GM12878 (cell line): Measurements from ENCODE around the gene SHROOM2. TPM values are rescaled to one million over a fixed set of nuclear protein-coding genes. Genes with fewer than 3 reads are reported as not detected.
A peak's percentile ranks its signal among the peaks of the same experiment; 100 is the strongest.

ENCODE experiments used
- ATAC-seq: fragments of 200-7000 bp; cut with Tn5 transposase; 3 replicates; pipeline ENCODE4 v1.9.1; 2020; ENCODE audit warnings: mild to moderate bottlenecking, moderate library complexity
- BruUV-seq: library from RNA; stranded (reverse); fragments of 400-500 nt; replicated peaks from 2 replicates; lab custom pipeline; 2021; lab: Mats Ljungman, UMichigan
- CTCF ChIA-PET: fragments of 300-600 bp; sonication (Branson Sonifier 250); formaldehyde crosslinking; extraction: SDS; loops from one replicate; lab custom pipeline; 2021; ENCODE audit warnings: inconsistent platforms; lab: Yijun Ruan, JAX
- POLR2A ChIA-PET: fragments of 350-600 bp; formaldehyde crosslinking; extraction: SDS; loops from one replicate; lab custom pipeline; 2021; ENCODE audit warnings: inconsistent platforms; lab: Charles Lee
- RAD21 ChIA-PET: fragments of 300-600 bp; sonication (Branson Sonifier 250); formaldehyde crosslinking; loops from one replicate; lab custom pipeline; 2023; ENCODE audit warnings: antibody characterized with exemption; ENCODE audit not compliant: unreplicated experiment; lab: Charles Lee
- SMC1A ChIA-PET: fragments of 300-600 bp; sonication (Branson Sonifier 250); formaldehyde crosslinking; loops from one replicate; lab custom pipeline; 2023; ENCODE audit not compliant: unreplicated experiment, uncharacterized antibody; lab: Charles Lee
- DNase-seq: peaks from one replicate; pipeline ENCODE4 v3.0.0-alpha.2; 2011; ENCODE audit warnings: low read depth, low spot score
- FAIRE-seq: peaks from 3 replicates; lab custom pipeline; 2011; peaks lifted over from hg19 to GRCh38; lab: Jason Lieb, UNC
- H2AFZ ChIP-seq: 2 replicates; pipeline ENCODE4 v1.6.0; 2011; ENCODE audit warnings: low read depth, low read length, control low read depth; ENCODE audit not compliant: control insufficient read depth
- H3K27ac ChIP-seq: 2 replicates; pipeline ENCODE4 v1.5.1; 2011; ENCODE audit warnings: control low read depth; ENCODE audit not compliant: control insufficient read depth, insufficient read depth
- H3K27me3 ChIP-seq, 2 experiments: replicated peaks in 1 of 2; 2 replicates each; pipeline versions ENCODE4 v1.6.0 to v1.6.1; 2011; ENCODE audit warnings: low read length in 1 of 2; ENCODE audit not compliant: control insufficient read depth in 2 of 2, insufficient read depth in 2 of 2
- H3K36me3 ChIP-seq, 2 experiments: 2 replicates each; pipeline ENCODE4 v1.5.1; 2011; ENCODE audit warnings: low read length in 1 of 2; ENCODE audit not compliant: control insufficient read depth in 2 of 2, insufficient read depth in 2 of 2
- H3K4me1 ChIP-seq: 2 replicates; pipeline ENCODE4 v1.6.1; 2011; ENCODE audit warnings: mild to moderate bottlenecking, low read length, moderate library complexity, mixed read lengths; ENCODE audit not compliant: control insufficient read depth, insufficient read depth
- H3K4me2 ChIP-seq: 2 replicates; pipeline ENCODE4 v1.6.0; 2011; ENCODE audit warnings: control low read depth; ENCODE audit not compliant: control insufficient read depth, insufficient read depth
- H3K4me3 ChIP-seq: fragments of 200-600 bp; sonication (generic); 2 replicates; pipeline ENCODE4 v1.5.1; 2016
- H3K79me2 ChIP-seq: 2 replicates; pipeline ENCODE4 v1.6.0; 2011; ENCODE audit warnings: low read length; ENCODE audit not compliant: control insufficient read depth, insufficient read depth
- H3K9ac ChIP-seq: 2 replicates; pipeline ENCODE4 v1.8.0; 2011; ENCODE audit warnings: low read length, control low read depth, mixed read lengths; ENCODE audit not compliant: control insufficient read depth, insufficient read depth
- H3K9me3 ChIP-seq: replicated peaks from 3 replicates; pipeline ENCODE4 v1.5.1; 2011; ENCODE audit warnings: mild to moderate bottlenecking, low read length; ENCODE audit not compliant: control insufficient read depth, insufficient read depth
- H4K20me1 ChIP-seq: 2 replicates; pipeline ENCODE4 v1.6.0; 2011; ENCODE audit not compliant: control insufficient read depth, insufficient read depth
- ATF3 ChIP-seq: IDR thresholded peaks from 2 replicates; pipeline ENCODE4 v1.6.1; 2011; ENCODE audit warnings: low read depth, mild to moderate bottlenecking, low read length, moderate library complexity, borderline replicate concordance; ENCODE audit errors: extremely low read depth
- BHLHE40 ChIP-seq, 2 experiments: fragments of 450-650 bp in 1 of 2; IDR thresholded peaks; 2 replicates each; pipeline ENCODE4 v1.6.1; 2011 to 2017; ENCODE audit warnings: low read depth in 2 of 2, borderline replicate concordance in 1 of 2, improper control_type of control experiment in 1 of 2, low read length in 1 of 2, mild to moderate bottlenecking in 1 of 2
- CBX5 ChIP-seq: sonication (generic); IDR thresholded peaks from 2 replicates; pipeline ENCODE4 v1.6.1; 2016; ENCODE audit warnings: low read depth, moderate library complexity, mild to moderate bottlenecking, inconsistent platforms
- EED ChIP-seq: sonication (generic); IDR thresholded peaks from 2 replicates; pipeline ENCODE4 v1.6.1; 2016; ENCODE audit warnings: antibody characterized with exemption, low read depth
- FOXM1 ChIP-seq: IDR thresholded peaks from 2 replicates; pipeline ENCODE4 v1.6.1; 2012; ENCODE audit warnings: low read depth, mild to moderate bottlenecking, inconsistent platforms, low read length, moderate library complexity
- GATAD2B ChIP-seq: fragments of 450-650 bp; conservative IDR thresholded peaks from 2 replicates; pipeline ENCODE4 v1.6.1; 2017; ENCODE audit warnings: low read depth, mild to moderate bottlenecking, moderate library complexity
- IKZF1 ChIP-seq: fragments of 450-650 bp; conservative IDR thresholded peaks from 2 replicates; pipeline ENCODE4 v1.6.1; 2017; ENCODE audit warnings: antibody characterized with exemption, mild to moderate bottlenecking
- IKZF2 ChIP-seq, 2 experiments: fragments of 450-650 bp; IDR thresholded peaks; 2 replicates each; pipeline ENCODE4 v1.6.1; 2017; ENCODE audit warnings: mild to moderate bottlenecking in 2 of 2, moderate library complexity in 2 of 2
- MEF2B ChIP-seq: fragments of 450-650 bp; IDR thresholded peaks from 2 replicates; pipeline ENCODE4 v1.6.1; 2018; ENCODE audit warnings: mild to moderate bottlenecking, moderate library complexity; ENCODE audit not compliant: partially characterized antibody, poor library complexity, severe bottlenecking
- MTA2 ChIP-seq: fragments of 450-650 bp; IDR thresholded peaks from 2 replicates; pipeline ENCODE4 v1.6.1; 2016; ENCODE audit warnings: low read depth, mild to moderate bottlenecking, moderate library complexity
- NBN ChIP-seq: fragments of 450-650 bp; IDR thresholded peaks from 2 replicates; pipeline ENCODE4 v1.6.1; 2016
- NR2F1 ChIP-seq: fragments of 450-650 bp; conservative IDR thresholded peaks from 2 replicates; pipeline ENCODE4 v1.6.1; 2017; ENCODE audit warnings: mild to moderate bottlenecking
- POLR2AphosphoS5 ChIP-seq: IDR thresholded peaks from 2 replicates; pipeline ENCODE4 v1.6.1; 2011; ENCODE audit warnings: mild to moderate bottlenecking, low read length, inconsistent platforms
- RAD21 ChIP-seq: IDR thresholded peaks from 2 replicates; pipeline ENCODE4 v1.6.1; 2011; ENCODE audit warnings: mild to moderate bottlenecking, low read depth, low read length, moderate library complexity; ENCODE audit not compliant: insufficient read depth
- SMAD5 ChIP-seq: IDR thresholded peaks from 2 replicates; pipeline ENCODE4 v1.6.1; 2016; ENCODE audit warnings: antibody characterized with exemption, low read depth
- SMARCA5 ChIP-seq: fragments of 450-650 bp; IDR thresholded peaks from 2 replicates; pipeline ENCODE4 v1.6.1; 2017; ENCODE audit warnings: mild to moderate bottlenecking
- SMC3 ChIP-seq: IDR thresholded peaks from 2 replicates; pipeline ENCODE4 v1.6.1; 2011; ENCODE audit warnings: low read length, improper control_type of control experiment, borderline replicate concordance
- TBL1XR1 ChIP-seq: IDR thresholded peaks from 2 replicates; pipeline ENCODE4 v1.6.1; 2012; ENCODE audit warnings: low read depth, low read length, improper control_type of control experiment
- YY1 ChIP-seq: IDR thresholded peaks from 2 replicates; pipeline ENCODE4 v1.6.1; 2011; ENCODE audit warnings: low read depth, mild to moderate bottlenecking, low read length
- WGBS: methylation state at CpG from one replicate; pipeline ENCODE4 v1.1.6; 2016; ENCODE audit warnings: low lambda C conversion rate; ENCODE audit not compliant: insufficient replicate concordance, insufficient coverage; ENCODE audit errors: missing lambda C conversion rate; 5-methylcytosine and 5-hydroxymethylcytosine counted together
- in situ Hi-C: fragments of 300-500 bp; cut with MboI; formaldehyde crosslinking; loops from 9 replicates; pipeline ENCODE4 v1.14.3; 2018; ENCODE audit warnings: mixed read lengths
- intact Hi-C: fragments of 100-400 bp; cut with micrococcal nuclease; formaldehyde crosslinking; loops from one replicate; pipeline ENCODE4 v1.14.2; 2022; ENCODE audit not compliant: unreplicated experiment
- polyA plus RNA-seq, 11 experiments: library from polyadenylated mRNA; depleted of rRNA in 4 of 11; unstranded in 6 of 11; stranded (reverse) in 5 of 11; fragments of >200 nt; fragmentation: Nextera tagmentation in 4 of 11; fragmentation: Illumina TruSeq in 1 of 11; extraction: Ambion mirVana in 4 of 11; extraction: Trizol in 1 of 11; gene quantifications; 1 replicate in 1 of 11; 2 replicates in 10 of 11; pipeline versions ENCODE4 v1.2.1 to v1.2.3, GENCODE V29; 2011 to 2016; ENCODE audit warnings: inconsistent platforms in 2 of 11, missing spikeins in 2 of 11, low read depth in 1 of 11
- total RNA-seq, 4 experiments: library from RNA; depleted of rRNA in 3 of 4; stranded (reverse); fragments of >200 nt in 3 of 4; fragmentation: Illumina TruSeq in 1 of 4; extraction: Trizol in 1 of 4; gene quantifications; 2 replicates each; pipeline versions ENCODE4 v1.2.1 to v1.2.3, GENCODE V29; 2013 to 2021
- TF ChIP-seq, protein P1 (sequence below): fragments of 450-650 bp; IDR thresholded peaks from 2 replicates; pipeline ENCODE4 v1.6.1; 2017; ENCODE audit warnings: low read depth, mild to moderate bottlenecking, moderate library complexity

Gene SHROOM2
- total and polyA plus RNA-seq, 10 of the 15 experiments (the other 5 are each of a cell fraction or from before 2014, with no cell fraction given), result under 0.01 to 0.15 (median 0.09) TPM; not detected in 2

DNA sequence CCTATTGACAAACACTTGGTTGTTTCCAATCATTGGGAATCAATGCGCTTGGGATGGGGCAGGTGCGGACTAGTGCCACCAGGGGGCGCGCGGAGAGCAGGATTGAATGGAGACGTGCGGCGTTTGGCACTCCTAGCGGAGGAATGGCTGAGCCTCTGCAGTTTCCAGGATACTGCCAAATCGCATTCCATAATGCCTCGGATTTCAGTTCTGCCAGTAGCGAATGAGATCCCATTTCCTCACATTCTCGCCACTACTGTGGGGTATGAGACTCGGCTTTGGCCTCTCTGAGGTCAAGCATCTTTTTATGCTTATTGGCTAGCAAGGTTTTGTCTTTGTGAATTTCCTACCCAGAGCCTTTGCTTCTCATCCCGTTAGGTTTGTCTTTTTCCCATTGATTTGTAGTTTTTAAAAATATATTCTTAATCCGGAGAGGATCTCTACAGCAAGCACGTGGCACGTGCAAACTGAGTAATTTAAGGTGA lies 209.7 kb downstream of the SHROOM2 start:
- intact Hi-C loops, result loop anchor here (1.0 to 5.0 kb wide), 5 partner anchors 17 to 171 kb away; no protein-coding TSS in a partner anchor
- H3K27me3 ChIP-seq, result no peaks in the 10 kb centered on the region
- no peak overlapping the region for H3K4me3 ChIP-seq
- WGBS, result 2% methylated on average over 18 of the region's 18 CpGs
- in situ Hi-C loops, result loop anchor here (5.0 to 25.0 kb wide), 3 partner anchors 121 to 1116 kb away; partner anchors contain the start of genes HCCS and MID1
- FAIRE-seq (peak; percentile 80), DNase-seq (no peak), ATAC-seq (peak; percentile 60)
- H3K36me3 ChIP-seq, result no peaks in the 10 kb centered on the region
- CTCF ChIA-PET, result interaction anchor here (0.7 to 8.6 kb wide), 14 partner anchors 13 to 194 kb away, joined by 3 to 412 read pairs (median 6); no protein-coding TSS in a partner anchor
- H3K27ac ChIP-seq, result no peak overlapping the region
- H3K9ac ChIP-seq, result no peak overlapping the region
- no peaks in the 10 kb centered on the region for H3K79me2 ChIP-seq
- RAD21 ChIA-PET, result interaction anchor here (1.5 to 14.7 kb wide), 11 partner anchors 8 to 191 kb away, joined by 3 to 424 read pairs (median 26); no protein-coding TSS in a partner anchor
- POLR2A ChIA-PET, result interaction anchor here (1.9 to 4.8 kb wide), 2 partner anchors 87 to 122 kb away, joined by 8 to 42 read pairs; no protein-coding TSS in a partner anchor
- H3K4me2 ChIP-seq, result no peak overlapping the region
- H3K4me1 ChIP-seq, result peaks cover 9% of the 10 kb centered on the region
- H3K9me3 ChIP-seq, result no peaks in the 10 kb centered on the region
- SMC1A ChIA-PET, result interaction anchor here (0.7 to 11.5 kb wide), 16 partner anchors 8 to 160 kb away, joined by 3 to 281 read pairs (median 9); partner anchors contain the start of gene CLCN4
- H4K20me1 ChIP-seq, result no peaks in the 10 kb centered on the region
- BruUV-seq, result no TSS peak
- H2AFZ ChIP-seq, result no peak overlapping the region
- TF ChIP-seq GATAD2B (peak; percentile 30; the same call in 1 of the 2 replicates), RAD21 (peak; percentile 98), BHLHE40 (IDR thresholded peaks at IDR 0.05; ENCODE audit: borderline replicate concordance in 1 of 2, low read depth in 2 of 2, low read length in 1 of 2) (peak; percentile 13 to 62; a peak in 3 of 4 replicates), NR2F1 (0 out of 2 replicates have a peak, but pooled peaks have one; percentile 8), NBN (peak; percentile 60), TBL1XR1 (no peak), MTA2 (0 out of 2 replicates have a peak, but pooled peaks have one; percentile 17), IKZF2 (IDR thresholded peaks at IDR 0.05) (peak; percentile 80 to 85), IKZF1 (peak; percentile 80), FOXM1 (peak; percentile 40; the same call in 1 of the 2 replicates), SMARCA5 (peak; percentile 85), ATF3 (peak; percentile 54; the same call in 1 of the 2 replicates), EED (peak; percentile 71), SMAD5 (no peak), CBX5 (0 out of 2 replicates have a peak, but pooled peaks have one; percentile 25), YY1 (peak; percentile 90), POLR2AphosphoS5 (no peak), SMC3 (peak; percentile 100), MEF2B (no peak)
- TF ChIP-seq, protein P1, sequence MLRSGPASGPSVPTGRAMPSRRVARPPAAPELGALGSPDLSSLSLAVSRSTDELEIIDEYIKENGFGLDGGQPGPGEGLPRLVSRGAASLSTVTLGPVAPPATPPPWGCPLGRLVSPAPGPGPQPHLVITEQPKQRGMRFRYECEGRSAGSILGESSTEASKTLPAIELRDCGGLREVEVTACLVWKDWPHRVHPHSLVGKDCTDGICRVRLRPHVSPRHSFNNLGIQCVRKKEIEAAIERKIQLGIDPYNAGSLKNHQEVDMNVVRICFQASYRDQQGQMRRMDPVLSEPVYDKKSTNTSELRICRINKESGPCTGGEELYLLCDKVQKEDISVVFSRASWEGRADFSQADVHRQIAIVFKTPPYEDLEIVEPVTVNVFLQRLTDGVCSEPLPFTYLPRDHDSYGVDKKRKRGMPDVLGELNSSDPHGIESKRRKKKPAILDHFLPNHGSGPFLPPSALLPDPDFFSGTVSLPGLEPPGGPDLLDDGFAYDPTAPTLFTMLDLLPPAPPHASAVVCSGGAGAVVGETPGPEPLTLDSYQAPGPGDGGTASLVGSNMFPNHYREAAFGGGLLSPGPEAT, result peak; percentile 50; the same call in 1 of the 2 replicates
